Measurements from ENCODE around the gene FLNA.

DNA sequence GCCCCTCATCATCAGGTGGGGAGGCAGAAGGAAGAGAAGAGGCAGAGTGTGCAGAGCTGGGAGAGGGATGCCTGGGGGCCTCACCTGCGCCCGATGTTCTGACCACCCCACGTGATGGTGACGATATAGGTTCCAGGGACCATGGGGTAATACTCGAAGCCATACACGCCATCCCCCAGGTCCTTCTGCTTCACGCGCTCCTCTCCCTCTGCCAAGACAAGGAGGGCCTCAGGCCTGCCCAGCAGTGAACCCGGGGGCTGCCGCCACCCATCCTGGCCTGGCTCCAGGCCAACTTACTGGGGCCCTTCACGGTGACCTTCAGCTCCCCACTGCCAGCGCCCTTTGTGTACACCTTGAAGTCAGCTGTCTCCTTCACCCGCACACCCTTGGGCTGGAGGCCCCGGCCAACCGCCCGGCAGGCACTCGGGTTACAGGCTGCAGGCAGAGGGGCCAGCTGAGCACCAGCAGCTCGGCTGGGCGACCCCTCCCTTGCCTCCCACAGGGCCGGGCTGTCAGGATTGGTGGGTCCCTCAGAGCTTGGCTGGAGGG lies 9.3 kb downstream of the FLNA start:
- TF ChIP-seq, protein P1, sequence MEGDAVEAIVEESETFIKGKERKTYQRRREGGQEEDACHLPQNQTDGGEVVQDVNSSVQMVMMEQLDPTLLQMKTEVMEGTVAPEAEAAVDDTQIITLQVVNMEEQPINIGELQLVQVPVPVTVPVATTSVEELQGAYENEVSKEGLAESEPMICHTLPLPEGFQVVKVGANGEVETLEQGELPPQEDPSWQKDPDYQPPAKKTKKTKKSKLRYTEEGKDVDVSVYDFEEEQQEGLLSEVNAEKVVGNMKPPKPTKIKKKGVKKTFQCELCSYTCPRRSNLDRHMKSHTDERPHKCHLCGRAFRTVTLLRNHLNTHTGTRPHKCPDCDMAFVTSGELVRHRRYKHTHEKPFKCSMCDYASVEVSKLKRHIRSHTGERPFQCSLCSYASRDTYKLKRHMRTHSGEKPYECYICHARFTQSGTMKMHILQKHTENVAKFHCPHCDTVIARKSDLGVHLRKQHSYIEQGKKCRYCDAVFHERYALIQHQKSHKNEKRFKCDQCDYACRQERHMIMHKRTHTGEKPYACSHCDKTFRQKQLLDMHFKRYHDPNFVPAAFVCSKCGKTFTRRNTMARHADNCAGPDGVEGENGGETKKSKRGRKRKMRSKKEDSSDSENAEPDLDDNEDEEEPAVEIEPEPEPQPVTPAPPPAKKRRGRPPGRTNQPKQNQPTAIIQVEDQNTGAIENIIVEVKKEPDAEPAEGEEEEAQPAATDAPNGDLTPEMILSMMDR (IDR thresholded peaks at IDR 0.05; ENCODE audit: poor library complexity, severe bottlenecking) = no peak
- TF ChIP-seq EP300 (conservative IDR thresholded peaks at IDR 0.05; ENCODE audit: poor library complexity, severe bottlenecking) (no peak), EZH2 (IDR thresholded peaks at IDR 0.05; ENCODE audit: borderline replicate concordance, insufficient read depth, low read length, poor library complexity, severe bottlenecking) (no peak), POLR2AphosphoS5 (IDR thresholded peaks at IDR 0.05) (no peak), TAF1 (IDR thresholded peaks at IDR 0.05; ENCODE audit: low read depth) (no peak), RAD21 (conservative IDR thresholded peaks at IDR 0.05) (no peak), SMC3 (conservative IDR thresholded peaks at IDR 0.05; ENCODE audit: poor library complexity) (no peak)
- TF ChIP-seq, protein P2, sequence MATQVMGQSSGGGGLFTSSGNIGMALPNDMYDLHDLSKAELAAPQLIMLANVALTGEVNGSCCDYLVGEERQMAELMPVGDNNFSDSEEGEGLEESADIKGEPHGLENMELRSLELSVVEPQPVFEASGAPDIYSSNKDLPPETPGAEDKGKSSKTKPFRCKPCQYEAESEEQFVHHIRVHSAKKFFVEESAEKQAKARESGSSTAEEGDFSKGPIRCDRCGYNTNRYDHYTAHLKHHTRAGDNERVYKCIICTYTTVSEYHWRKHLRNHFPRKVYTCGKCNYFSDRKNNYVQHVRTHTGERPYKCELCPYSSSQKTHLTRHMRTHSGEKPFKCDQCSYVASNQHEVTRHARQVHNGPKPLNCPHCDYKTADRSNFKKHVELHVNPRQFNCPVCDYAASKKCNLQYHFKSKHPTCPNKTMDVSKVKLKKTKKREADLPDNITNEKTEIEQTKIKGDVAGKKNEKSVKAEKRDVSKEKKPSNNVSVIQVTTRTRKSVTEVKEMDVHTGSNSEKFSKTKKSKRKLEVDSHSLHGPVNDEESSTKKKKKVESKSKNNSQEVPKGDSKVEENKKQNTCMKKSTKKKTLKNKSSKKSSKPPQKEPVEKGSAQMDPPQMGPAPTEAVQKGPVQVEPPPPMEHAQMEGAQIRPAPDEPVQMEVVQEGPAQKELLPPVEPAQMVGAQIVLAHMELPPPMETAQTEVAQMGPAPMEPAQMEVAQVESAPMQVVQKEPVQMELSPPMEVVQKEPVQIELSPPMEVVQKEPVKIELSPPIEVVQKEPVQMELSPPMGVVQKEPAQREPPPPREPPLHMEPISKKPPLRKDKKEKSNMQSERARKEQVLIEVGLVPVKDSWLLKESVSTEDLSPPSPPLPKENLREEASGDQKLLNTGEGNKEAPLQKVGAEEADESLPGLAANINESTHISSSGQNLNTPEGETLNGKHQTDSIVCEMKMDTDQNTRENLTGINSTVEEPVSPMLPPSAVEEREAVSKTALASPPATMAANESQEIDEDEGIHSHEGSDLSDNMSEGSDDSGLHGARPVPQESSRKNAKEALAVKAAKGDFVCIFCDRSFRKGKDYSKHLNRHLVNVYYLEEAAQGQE (IDR thresholded peaks at IDR 0.05; ENCODE audit: borderline replicate concordance) = no peak

All from neural cell (in vitro differentiated cells).